Ascending aorta (tissue), 2 donors: ENCODE measurements around the gene TTC3. TPM values are rescaled to one million over a fixed set of nuclear protein-coding genes. Genes with fewer than 3 reads are reported as not detected.
"Not testable (repeated sequence)": the region's sequence is repeated elsewhere in the genome, so short reads cannot be mapped to it uniquely, and the experiment has no call there.

ENCODE experiments used
- DNase-seq, 2 donors: peaks; one replicate each; pipeline ENCODE4 v3.0.0-alpha.2; 2019; ENCODE audit warnings: low spot score in 2 of 2
- H3K27ac ChIP-seq, 2 donors: fragments of 200-600 bp; sonication (generic); one replicate each; pipeline ENCODE4 v1.5.1; 2016 to 2017; ENCODE audit warnings: mild to moderate bottlenecking in 1 of 2
- H3K27me3 ChIP-seq: fragments of 200-600 bp; sonication (generic); one replicate; pipeline ENCODE4 v1.5.1; 2017
- H3K36me3 ChIP-seq, 2 donors: fragments of 200-600 bp; sonication (generic); one replicate each; pipeline ENCODE4 v1.5.1; 2016
- H3K4me1 ChIP-seq, 2 donors: fragments of 200-600 bp; sonication (generic); one replicate each; pipeline ENCODE4 v1.5.1; 2016 to 2017; ENCODE audit warnings: mild to moderate bottlenecking in 1 of 2
- H3K4me3 ChIP-seq, 2 donors: fragments of 200-600 bp; sonication (generic); one replicate each; pipeline ENCODE4 v1.5.1; 2016 to 2017; ENCODE audit warnings: mild to moderate bottlenecking in 1 of 2
- H3K9me3 ChIP-seq, 2 donors: fragments of 200-600 bp; sonication (generic); one replicate each; pipeline ENCODE4 v1.5.1; 2016
- intact Hi-C: fragments of 100-400 bp; cut with DNase I; formaldehyde crosslinking; loops from one replicate; pipeline ENCODE4 v1.15.1; 2023
- total RNA-seq: library from RNA; depleted of rRNA; stranded (reverse); fragments of >200 nt; gene quantifications from one replicate; pipeline ENCODE4 v1.1.0, GENCODE V29; 2016
- TF ChIP-seq, protein P1 (sequence below), 3 experiments: fragments of 200-600 bp in 2 of 3; fragments of 450-650 bp in 1 of 3; sonication (generic) in 2 of 3; IDR thresholded peaks; one replicate each; pipeline ENCODE4 v1.5.1; 2016 to 2019; ENCODE audit warnings: antibody characterized with exemption in 3 of 3, mild to moderate bottlenecking in 1 of 3, moderate library complexity in 1 of 3

TTC3 gene
- total RNA-seq, 1 donor from 2014 or later = 70.7 TPM

GRCh38 chr21:37032877-37033471 lies 40.1 kb upstream of the TTC3 start:
- intact Hi-C loops = no loop called here
- Histone ChIP-seq H3K9me3 (no peaks in the 10 kb centered on the region), H3K4me1 (no peaks in the 10 kb centered on the region), H3K36me3 (no peaks in the 10 kb centered on the region), H3K27me3 (no peaks in the 10 kb centered on the region), H3K4me3 (no peak overlapping the region), H3K27ac (no peak overlapping the region)
- no peak for DNase-seq
- TF ChIP-seq, protein P1, sequence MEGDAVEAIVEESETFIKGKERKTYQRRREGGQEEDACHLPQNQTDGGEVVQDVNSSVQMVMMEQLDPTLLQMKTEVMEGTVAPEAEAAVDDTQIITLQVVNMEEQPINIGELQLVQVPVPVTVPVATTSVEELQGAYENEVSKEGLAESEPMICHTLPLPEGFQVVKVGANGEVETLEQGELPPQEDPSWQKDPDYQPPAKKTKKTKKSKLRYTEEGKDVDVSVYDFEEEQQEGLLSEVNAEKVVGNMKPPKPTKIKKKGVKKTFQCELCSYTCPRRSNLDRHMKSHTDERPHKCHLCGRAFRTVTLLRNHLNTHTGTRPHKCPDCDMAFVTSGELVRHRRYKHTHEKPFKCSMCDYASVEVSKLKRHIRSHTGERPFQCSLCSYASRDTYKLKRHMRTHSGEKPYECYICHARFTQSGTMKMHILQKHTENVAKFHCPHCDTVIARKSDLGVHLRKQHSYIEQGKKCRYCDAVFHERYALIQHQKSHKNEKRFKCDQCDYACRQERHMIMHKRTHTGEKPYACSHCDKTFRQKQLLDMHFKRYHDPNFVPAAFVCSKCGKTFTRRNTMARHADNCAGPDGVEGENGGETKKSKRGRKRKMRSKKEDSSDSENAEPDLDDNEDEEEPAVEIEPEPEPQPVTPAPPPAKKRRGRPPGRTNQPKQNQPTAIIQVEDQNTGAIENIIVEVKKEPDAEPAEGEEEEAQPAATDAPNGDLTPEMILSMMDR (IDR thresholded peaks at IDR 0.05) = no peak

DNA sequence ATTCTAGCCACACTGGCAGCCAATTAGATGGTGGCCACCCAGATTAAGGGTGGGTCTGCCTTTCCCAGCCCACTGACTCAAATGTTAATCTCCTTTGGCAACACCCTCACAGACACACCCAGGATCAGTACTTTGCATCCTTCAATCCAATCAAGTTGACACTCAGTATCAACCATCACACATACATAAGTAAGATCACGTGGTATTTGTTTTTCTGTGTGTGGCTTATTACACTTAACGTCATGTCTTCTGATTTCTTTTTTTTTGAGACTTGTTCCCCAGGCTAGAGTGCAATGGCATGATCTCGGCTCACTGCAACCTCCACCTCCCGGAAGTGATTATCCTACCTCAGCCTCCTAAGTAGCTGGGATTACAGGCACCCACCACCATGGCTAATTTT lies 38.7 kb upstream of the TTC3 start:
- H3K4me3 ChIP-seq, H3K36me3 ChIP-seq, H3K4me1 ChIP-seq, H3K9me3 ChIP-seq, intact Hi-C loops, H3K27ac ChIP-seq, H3K27me3 ChIP-seq, DNase-seq: not testable (repeated sequence)

DNA sequence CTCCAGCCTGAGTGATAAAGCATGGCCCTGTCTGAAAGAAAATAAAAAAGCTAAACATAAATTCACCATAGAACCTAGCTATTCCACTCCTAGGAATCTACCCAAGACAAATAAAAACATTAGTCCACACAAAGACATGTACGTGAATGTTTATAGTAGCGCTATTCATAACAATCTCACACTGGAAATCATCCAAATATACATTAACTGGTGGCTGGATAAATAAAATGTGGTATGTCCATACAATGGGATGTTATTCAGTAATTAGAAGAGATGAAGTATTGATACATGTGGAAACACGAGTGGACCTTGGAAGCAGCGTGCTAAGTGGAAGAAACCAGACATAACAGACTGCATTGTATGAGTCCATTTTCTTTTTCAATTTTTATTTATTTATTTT lies 36.9 kb upstream of the TTC3 start:
- TF ChIP-seq, protein P1 (IDR thresholded peaks at IDR 0.05) = no peak
- Histone ChIP-seq H3K4me1 (no peaks in the 10 kb centered on the region), H3K27ac (no peak overlapping the region), H3K9me3 (no peaks in the 10 kb centered on the region), H3K36me3 (no peaks in the 10 kb centered on the region), H3K27me3 (no peaks in the 10 kb centered on the region), H3K4me3 (no peak overlapping the region)
- DNase-seq = no peak
- intact Hi-C loops = no loop called here

DNA sequence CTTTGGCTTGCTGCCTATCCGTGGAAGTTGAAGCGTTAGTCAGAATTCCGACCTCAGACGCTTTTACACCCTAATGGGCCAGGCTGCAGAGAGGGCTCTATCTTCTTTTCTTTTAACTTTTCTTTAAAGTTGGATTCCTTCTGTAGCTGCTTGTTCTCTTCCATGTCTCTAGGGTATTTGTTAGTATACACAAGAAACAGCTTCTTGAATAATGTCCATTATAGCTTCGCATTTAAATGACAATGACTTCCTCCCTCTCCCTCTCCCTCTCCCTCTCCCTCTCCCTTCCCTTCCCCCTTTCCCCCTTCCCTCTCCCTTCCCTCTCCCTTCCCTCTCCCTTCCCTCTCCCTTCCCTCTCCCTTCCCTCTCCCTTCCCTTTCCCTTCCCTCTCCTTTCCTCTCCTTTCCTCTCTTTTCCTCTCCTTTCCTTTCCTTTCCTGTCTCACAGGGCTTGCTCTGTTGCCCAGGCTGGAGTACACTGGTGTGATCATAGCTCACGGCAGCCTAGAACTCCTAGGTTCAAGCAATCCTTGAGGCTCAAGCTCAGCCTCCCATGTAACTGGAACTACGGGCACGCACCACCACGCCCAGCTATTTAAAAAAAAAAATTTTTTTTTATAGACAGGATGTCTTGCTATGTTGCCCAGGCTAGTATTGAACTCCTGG lies 33.5 kb upstream of the TTC3 start:
- TF ChIP-seq, protein P1 (IDR thresholded peaks at IDR 0.05) = no peak
- Histone ChIP-seq H3K27me3 (no peaks in the 10 kb centered on the region), H3K4me1 (no peaks in the 10 kb centered on the region), H3K4me3 (no peak overlapping the region), H3K9me3 (no peaks in the 10 kb centered on the region), H3K36me3 (no peaks in the 10 kb centered on the region), H3K27ac (no peak overlapping the region)
- no peak for DNase-seq
- intact Hi-C loops = no loop called here

DNA sequence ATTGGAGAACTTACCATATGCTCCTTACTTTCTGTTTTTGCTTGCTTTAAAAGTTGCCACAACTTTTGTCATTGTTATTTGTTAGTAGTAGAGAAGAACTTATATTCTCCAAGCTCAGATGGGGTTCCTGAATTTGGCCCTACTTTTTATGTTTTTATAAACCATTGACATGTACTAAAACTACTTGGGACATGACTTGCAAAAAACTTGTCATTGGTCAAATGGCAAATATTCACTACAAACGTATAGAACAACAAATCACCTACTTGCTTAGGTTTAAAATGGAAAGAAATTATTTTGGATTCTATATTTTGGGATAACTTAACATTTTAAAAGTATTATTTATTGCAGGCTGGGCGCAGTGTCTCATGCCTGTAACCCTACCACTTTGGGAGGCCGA lies 32.8 kb upstream of the TTC3 start:
- no peaks in the 10 kb centered on the region for H3K27me3 ChIP-seq
- TF ChIP-seq, protein P1 (IDR thresholded peaks at IDR 0.05) = no peak

DNA sequence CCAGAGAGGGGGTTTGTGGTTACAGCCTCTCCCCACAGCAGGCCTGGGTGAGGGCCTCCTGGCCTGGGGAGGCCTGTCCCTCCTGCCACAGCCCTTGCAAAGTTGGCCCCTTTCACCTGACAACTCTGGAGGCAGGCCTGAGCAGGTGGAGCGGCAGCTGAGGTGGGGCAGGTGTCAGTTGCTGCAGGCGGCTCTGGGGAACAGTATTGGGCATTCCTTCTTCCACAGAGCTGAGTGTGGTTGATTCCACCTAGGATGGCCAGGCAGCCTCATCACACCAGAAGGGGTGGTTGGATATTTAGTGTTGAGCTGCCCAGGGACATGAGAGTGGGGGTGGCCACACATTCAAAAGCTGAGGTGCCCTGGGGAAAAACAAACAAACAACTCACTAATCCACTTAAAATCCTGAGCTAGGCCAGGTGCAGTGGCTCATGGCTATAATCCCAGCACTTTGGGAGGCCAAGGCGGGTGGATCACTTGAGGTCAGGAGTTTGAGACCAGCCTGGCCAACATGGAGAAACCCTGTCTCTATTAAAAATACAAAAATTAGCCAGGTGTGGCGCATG lies 31.3 kb upstream of the TTC3 start:
- TF ChIP-seq, protein P1 (IDR thresholded peaks at IDR 0.05) = no peak
- no peak for DNase-seq
- no peak overlapping the region for H3K27ac ChIP-seq
- intact Hi-C loops = no loop called here
- no peaks in the 10 kb centered on the region for H3K4me1 ChIP-seq
- H3K9me3 ChIP-seq = no peaks in the 10 kb centered on the region
- no peaks in the 10 kb centered on the region for H3K36me3 ChIP-seq
- H3K4me3 ChIP-seq = no peak overlapping the region
- H3K27me3 ChIP-seq = no peaks in the 10 kb centered on the region

More for the DNA sequence above, 32.8 kb upstream of the TTC3 start:
- H3K4me1 ChIP-seq = no peaks in the 10 kb centered on the region
- intact Hi-C loops = no loop called here
- H3K36me3 ChIP-seq = no peaks in the 10 kb centered on the region
- DNase-seq = no peak
- no peak overlapping the region for H3K27ac ChIP-seq
- no peaks in the 10 kb centered on the region for H3K9me3 ChIP-seq
- no peak overlapping the region for H3K4me3 ChIP-seq
